D721Med (cell line): ENCODE results near the gene SLCO3A1.
"Not testable (repeated sequence)": the region's sequence is repeated elsewhere in the genome, so short reads cannot be mapped to it uniquely, and the experiment has no call there.

Source experiments
- DNase-seq: peaks from one replicate; pipeline ENCODE4 v3.0.0; 2011; ENCODE audit warnings: low spot score; ENCODE audit not compliant: insufficient read length
- FAIRE-seq: peaks from 2 replicates; lab custom pipeline; 2011; peaks lifted over from hg19 to GRCh38; lab: Jason Lieb, UNC
- TF ChIP-seq, protein P1 (sequence below): IDR thresholded peaks from 2 replicates; pipeline ENCODE4 v1.5.1; 2012; ENCODE audit warnings: mild to moderate bottlenecking, control low read depth; ENCODE audit not compliant: insufficient read depth; ENCODE audit errors: missing control alignments

Gene SLCO3A1

DNA sequence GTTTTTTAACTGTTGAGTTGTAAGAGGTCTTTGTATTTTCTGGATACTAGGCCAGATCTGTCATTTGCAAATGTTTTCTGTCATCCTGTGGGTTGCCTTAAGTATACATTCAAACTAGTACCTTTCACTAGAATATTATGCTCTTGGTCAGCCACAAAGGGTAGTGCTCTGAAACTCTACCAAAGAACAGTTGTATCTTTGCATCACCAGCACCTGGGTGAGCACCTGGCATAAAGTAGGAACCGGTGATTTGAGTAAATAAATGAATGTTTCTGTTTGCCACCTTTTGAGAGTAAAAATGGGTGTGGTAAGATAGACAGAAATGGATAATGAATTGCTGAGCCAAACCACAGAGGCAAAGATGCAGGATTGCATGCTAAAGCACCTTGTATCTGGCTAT lies 98.7 kb downstream of the SLCO3A1 start:
- FAIRE-seq (no peak), DNase-seq (no peak)
- TF ChIP-seq, protein P1, sequence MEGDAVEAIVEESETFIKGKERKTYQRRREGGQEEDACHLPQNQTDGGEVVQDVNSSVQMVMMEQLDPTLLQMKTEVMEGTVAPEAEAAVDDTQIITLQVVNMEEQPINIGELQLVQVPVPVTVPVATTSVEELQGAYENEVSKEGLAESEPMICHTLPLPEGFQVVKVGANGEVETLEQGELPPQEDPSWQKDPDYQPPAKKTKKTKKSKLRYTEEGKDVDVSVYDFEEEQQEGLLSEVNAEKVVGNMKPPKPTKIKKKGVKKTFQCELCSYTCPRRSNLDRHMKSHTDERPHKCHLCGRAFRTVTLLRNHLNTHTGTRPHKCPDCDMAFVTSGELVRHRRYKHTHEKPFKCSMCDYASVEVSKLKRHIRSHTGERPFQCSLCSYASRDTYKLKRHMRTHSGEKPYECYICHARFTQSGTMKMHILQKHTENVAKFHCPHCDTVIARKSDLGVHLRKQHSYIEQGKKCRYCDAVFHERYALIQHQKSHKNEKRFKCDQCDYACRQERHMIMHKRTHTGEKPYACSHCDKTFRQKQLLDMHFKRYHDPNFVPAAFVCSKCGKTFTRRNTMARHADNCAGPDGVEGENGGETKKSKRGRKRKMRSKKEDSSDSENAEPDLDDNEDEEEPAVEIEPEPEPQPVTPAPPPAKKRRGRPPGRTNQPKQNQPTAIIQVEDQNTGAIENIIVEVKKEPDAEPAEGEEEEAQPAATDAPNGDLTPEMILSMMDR = no peak

DNA sequence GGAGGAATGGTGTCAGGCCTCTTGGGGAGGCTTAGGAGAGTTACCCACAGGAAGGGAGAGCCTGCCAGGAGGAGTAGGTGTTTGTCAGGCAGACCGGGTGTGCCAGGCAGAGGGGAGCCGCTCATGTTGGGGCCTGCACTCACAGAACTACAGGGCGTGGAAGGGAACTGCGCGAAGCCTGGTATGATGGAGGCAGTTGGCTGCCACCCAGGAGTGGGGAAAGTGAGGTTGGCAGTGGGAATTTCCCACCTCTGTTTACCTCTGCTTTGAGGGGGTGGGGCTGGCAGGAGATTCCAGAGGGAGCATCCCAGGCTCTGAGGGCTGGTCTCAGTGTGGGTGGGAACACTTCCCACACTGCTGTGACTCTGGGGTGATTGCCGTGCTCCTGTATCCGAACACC lies 99.9 kb downstream of the SLCO3A1 start:
- TF ChIP-seq, protein P1 = no peak
- FAIRE-seq (no peak), DNase-seq (no peak)

DNA sequence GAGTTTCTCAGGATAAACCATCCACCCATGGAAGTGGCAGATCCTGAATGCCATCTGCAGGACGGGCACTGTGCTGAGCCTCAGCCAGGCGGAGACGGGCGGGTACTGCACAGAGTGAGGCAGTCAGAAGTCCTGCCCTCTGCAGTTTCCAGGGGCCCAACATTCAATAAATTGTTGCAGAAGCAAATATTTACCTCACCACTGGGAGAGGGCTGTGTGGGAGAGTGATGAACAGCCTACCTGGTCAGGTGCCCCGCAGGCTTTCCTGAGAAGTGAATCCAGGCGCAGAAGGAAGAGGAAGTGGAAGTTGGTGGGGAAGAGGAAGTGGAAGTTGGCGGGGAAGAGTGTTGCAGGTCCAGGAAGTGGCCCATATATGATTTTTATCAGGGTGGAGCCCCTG lies 100.8 kb downstream of the SLCO3A1 start:
- DNase-seq (no peak), FAIRE-seq (no peak)
- TF ChIP-seq, protein P1 = no peak

DNA sequence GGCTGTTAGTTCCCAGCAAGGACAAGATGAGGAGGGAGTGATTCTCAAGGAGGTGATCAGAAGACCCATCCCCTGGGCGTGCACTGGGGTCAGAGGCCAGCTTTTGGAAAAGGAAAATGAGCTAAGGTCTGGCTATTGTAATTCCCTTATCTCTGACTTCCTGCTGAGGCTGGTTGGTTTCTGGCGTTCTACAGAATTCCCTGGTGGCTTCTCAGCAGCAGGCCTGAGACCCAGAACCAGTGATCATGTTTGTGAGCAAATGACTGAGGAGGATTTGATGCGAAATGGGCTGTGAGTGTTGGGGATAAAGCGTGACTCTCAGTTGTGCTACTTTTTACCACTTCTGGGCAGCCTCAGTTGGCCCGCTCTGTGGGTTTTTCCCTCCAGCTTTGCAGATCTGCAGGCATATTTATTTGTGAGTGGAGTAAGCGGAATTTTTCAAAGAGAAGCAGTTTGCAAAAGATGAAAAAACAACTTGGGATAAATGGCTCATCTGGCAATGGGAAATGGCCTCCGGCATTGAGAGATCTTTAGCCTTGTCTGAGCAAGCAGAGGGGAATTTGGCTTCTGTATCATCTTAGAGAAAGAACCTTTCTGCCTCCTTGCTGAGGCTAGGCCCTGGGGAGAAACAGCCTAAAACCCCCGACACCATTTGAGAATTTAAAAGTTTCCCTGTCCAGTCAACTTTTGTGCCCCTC lies 102.7 kb downstream of the SLCO3A1 start:
- FAIRE-seq (no peak), DNase-seq (no peak)
- TF ChIP-seq, protein P1 = no peak

DNA sequence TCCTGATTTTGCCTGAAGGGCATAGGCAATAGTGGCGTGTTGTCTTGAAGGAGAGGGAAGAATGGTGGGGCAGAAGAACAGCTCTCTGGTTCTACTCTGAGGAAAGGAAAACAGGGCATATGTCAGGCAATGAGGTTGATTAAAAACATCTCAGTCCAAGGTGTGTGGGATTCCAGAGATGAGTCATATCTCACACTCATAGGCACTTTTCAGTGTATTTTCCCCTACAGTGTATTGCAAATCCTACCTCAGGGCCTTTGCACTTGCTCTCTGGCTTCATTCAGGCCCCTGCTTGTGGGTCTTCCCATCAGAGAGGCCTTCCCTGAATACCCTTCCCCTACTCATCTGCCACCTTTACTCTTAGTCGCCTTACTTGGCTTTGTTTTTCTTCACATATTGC lies 107.8 kb downstream of the SLCO3A1 start:
- no peak for DNase-seq
- TF ChIP-seq, protein P1 = no peak
- FAIRE-seq = no peak

DNA sequence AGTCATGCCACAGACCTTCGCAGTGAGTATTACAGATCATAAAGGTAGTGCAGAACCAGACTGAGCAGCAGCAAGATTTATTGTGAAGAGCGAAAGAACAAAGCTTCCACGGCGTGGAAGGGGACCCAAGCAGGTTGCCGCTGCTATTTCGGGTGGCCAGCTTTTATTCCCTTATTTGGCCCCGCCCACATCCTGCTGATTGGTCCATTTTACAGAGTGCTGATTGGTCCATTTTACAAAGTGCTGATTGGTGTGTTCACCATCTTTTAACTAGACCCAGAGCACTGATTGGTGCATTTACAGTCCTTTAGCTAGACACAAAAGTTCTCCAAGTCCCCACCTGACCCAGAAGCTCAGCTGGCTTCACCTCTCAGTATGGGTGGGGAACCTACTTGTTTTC lies 110.2 kb downstream of the SLCO3A1 start:
- not testable (repeated sequence) for FAIRE-seq, DNase-seq

DNA sequence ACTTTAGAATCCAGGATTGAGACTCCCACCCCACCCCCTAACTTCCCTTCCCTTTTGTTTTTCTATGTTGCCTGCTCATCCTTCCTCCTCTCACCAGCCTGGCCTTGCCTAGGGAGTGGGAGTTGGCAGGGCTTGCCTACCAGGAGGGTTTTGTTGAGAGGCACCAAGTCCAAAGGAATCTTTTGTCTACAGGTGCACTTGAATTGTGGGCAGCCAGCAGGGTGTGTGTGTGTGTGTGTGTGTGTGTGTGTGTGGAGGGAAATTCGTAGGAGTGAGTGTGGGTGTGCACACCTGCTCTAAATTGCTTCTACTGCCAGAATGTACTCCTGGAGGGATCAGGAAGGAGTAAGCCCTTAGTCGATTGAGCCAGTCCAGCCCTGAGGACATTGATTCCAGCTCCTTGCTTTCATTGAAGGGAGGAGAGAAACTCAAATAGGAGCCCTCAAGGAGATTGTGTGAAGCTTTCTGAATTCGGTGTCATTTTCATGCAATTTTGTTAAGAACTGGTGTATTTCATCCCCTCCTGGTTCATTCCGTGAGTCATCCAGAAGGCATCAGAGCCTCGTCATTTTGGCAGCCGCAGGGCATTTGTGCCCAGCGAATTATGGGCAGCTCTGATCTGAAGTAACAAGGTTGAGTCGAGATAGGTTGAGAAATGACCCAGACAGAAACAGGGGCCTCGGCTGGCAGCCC lies 112.1 kb downstream of the SLCO3A1 start:
- FAIRE-seq (no peak), DNase-seq (no peak)
- TF ChIP-seq, protein P1 = no peak

DNA sequence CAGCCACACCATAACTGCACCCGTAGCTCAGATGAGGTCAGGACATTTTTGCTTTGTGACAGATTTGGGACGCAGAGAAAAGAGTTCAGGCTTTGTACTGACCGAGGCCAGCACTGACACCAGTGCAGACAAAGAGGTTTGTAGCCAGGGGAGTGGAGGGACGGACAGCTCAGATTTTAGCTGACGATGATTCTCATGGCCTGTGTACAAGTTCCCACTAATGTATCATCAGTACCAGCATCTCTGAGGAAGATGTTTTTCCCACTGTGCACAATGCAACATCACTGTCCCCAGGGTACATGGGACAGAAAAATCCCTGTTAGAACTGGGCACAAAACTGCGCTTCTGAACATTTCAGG lies 112.7 kb downstream of the SLCO3A1 start:
- TF ChIP-seq, protein P1 = no peak
- DNase-seq = no peak
- no peak for FAIRE-seq
